Activated CD8-positive, alpha-beta memory T cell treated with anti-CD3 and anti-CD28 coated beads, Interleukin-2, amount 10 ng/mL, durations not matched to agents 7 days and 5 days (primary cell): ENCODE data around the gene MYG1. TPM values are rescaled to one million over a fixed set of nuclear protein-coding genes. Genes with fewer than 3 reads are reported as not detected.
"Not testable (repeated sequence)": the region's sequence is repeated elsewhere in the genome, so short reads cannot be mapped to it uniquely, and the experiment has no call there.

ENCODE experiments used
- ATAC-seq: fragments of 150-1000 bp; cut with Tn5 transposase; one replicate; pipeline ENCODE4 v1.10.0; 2021; ENCODE audit warnings: moderate library complexity
- CTCF ChIA-PET: fragments of 350-600 bp; sonication (Branson Sonifier 250); formaldehyde crosslinking; loops from one replicate; lab custom pipeline; 2021; ENCODE audit warnings: antibody characterized with exemption; lab: Charles Lee
- DNase-seq: peaks from one replicate; pipeline ENCODE4 v3.0.0-alpha.2; 2020
- H3K27ac Mint-ChIP-seq: one replicate; pipeline ENCODE4 v1.8.0; 2021; ENCODE audit warnings: mild to moderate bottlenecking, mixed read lengths
- H3K27me3 Mint-ChIP-seq: one replicate; pipeline ENCODE4 v1.8.0; 2021; ENCODE audit warnings: mixed read lengths
- H3K36me3 Mint-ChIP-seq: one replicate; pipeline ENCODE4 v1.8.0; 2021; ENCODE audit warnings: mild to moderate bottlenecking, mixed read lengths
- H3K4me1 Mint-ChIP-seq: one replicate; pipeline ENCODE4 v1.8.0; 2021; ENCODE audit warnings: mixed read lengths
- H3K4me3 Mint-ChIP-seq: one replicate; pipeline ENCODE4 v1.8.0; 2021; ENCODE audit warnings: mild to moderate bottlenecking, moderate library complexity, mixed read lengths
- H3K9me3 Mint-ChIP-seq: one replicate; pipeline ENCODE4 v1.8.0; 2022; ENCODE audit warnings: low read depth, mixed read lengths
- total RNA-seq, 2 experiments: library from RNA; stranded (reverse); gene quantifications; one replicate each; pipeline ENCODE4 v1.2.3, GENCODE V29; 2021

The MYG1 gene
- total RNA-seq, 2 experiments from 2014 or later = 51.7 to 65.5 TPM

GRCh38 chr12:53324113-53324778 is 24.8 kb downstream of the MYG1 start:
- Mint-ChIP-seq H3K4me3 (peak overlapping the region; percentile 90), H3K27ac (peak overlapping the region; percentile 97), H3K27me3 (peaks cover 13% of the 10 kb centered on the region), H3K4me1 (peaks cover 37% of the 10 kb centered on the region), H3K9me3 (no peaks in the 10 kb centered on the region), H3K36me3 (peaks cover 3% of the 10 kb centered on the region)
- peak; percentile 28 for ATAC-seq
- DNase-seq = peak; percentile 83
- CTCF ChIA-PET = interaction anchor here (0.5 to 12.8 kb wide), 31 partner anchors 9 to 239 kb away, joined by 3 to 232 read pairs (median 6); partner anchors contain the start of genes ESPL1, ITGB7, MAP3K12 and MYG1

GRCh38 chr12:53324779-53325510 is 25.4 kb downstream of the MYG1 start:
- H3K36me3 Mint-ChIP-seq = peaks cover 2% of the 10 kb centered on the region
- H3K9me3 Mint-ChIP-seq = no peaks in the 10 kb centered on the region
- ATAC-seq (peak; percentile 70), DNase-seq (peak; percentile 95)
- peaks cover 13% of the 10 kb centered on the region for H3K27me3 Mint-ChIP-seq
- H3K27ac Mint-ChIP-seq = peak overlapping the region; percentile 97
- H3K4me3 Mint-ChIP-seq = peak overlapping the region; percentile 90
- H3K4me1 Mint-ChIP-seq = peaks cover 35% of the 10 kb centered on the region
- CTCF ChIA-PET = interaction anchor here (0.8 to 12.8 kb wide), 27 partner anchors 8 to 239 kb away, joined by 3 to 232 read pairs (median 6); partner anchors contain the start of genes ESPL1, ITGB7, MYG1 and PFDN5

GRCh38 chr12:53325511-53326061 is 26.1 kb downstream of the MYG1 start:
- H3K27ac Mint-ChIP-seq = peak overlapping the region; percentile 66
- no peaks in the 10 kb centered on the region for H3K36me3 Mint-ChIP-seq
- peaks cover 29% of the 10 kb centered on the region for H3K4me1 Mint-ChIP-seq
- CTCF ChIA-PET = interaction anchor here (0.8 to 12.8 kb wide), 23 partner anchors 8 to 223 kb away, joined by 3 to 232 read pairs (median 7); partner anchors contain the start of genes ESPL1, ITGB7, MYG1 and PFDN5
- H3K4me3 Mint-ChIP-seq = peak overlapping the region; percentile 90
- H3K9me3 Mint-ChIP-seq = no peaks in the 10 kb centered on the region
- ATAC-seq (no peak), DNase-seq (peak; percentile 49)
- peaks cover 17% of the 10 kb centered on the region for H3K27me3 Mint-ChIP-seq

GRCh38 chr12:53326460-53327185 is 27.1 kb downstream of the MYG1 start:
- ATAC-seq (no peak), DNase-seq (no peak)
- no peaks in the 10 kb centered on the region for H3K36me3 Mint-ChIP-seq
- no peak overlapping the region for H3K27ac Mint-ChIP-seq
- H3K27me3 Mint-ChIP-seq = peaks cover 18% of the 10 kb centered on the region
- no peaks in the 10 kb centered on the region for H3K9me3 Mint-ChIP-seq
- H3K4me3 Mint-ChIP-seq = peak overlapping the region; percentile 90
- peaks cover 19% of the 10 kb centered on the region for H3K4me1 Mint-ChIP-seq
- CTCF ChIA-PET = interaction anchor here (1.1 to 12.8 kb wide), 12 partner anchors 9 to 214 kb away, joined by 3 to 232 read pairs (median 7); partner anchors contain the start of gene SP1

- peak overlapping the region; percentile 18 for H3K4me3 Mint-ChIP-seq
- H3K27ac Mint-ChIP-seq = no peak overlapping the region
- ATAC-seq (no peak), DNase-seq (no peak)
- no peaks in the 10 kb centered on the region for H3K36me3 Mint-ChIP-seq
- H3K27me3 Mint-ChIP-seq = peaks cover 26% of the 10 kb centered on the region
- H3K9me3 Mint-ChIP-seq = no peaks in the 10 kb centered on the region
- CTCF ChIA-PET = interaction anchor here (0.6 to 12.8 kb wide), 13 partner anchors 8 to 215 kb away, joined by 3 to 232 read pairs (median 6); partner anchors contain the start of gene SP1
- peaks cover 17% of the 10 kb centered on the region for H3K4me1 Mint-ChIP-seq
Observed at GRCh38 chr12:53327435-53328042, 28.0 kb downstream of the MYG1 start.

- H3K4me1 Mint-ChIP-seq = peaks cover 15% of the 10 kb centered on the region
- DNase-seq = no peak
- CTCF ChIA-PET = interaction anchor here (0.6 to 12.8 kb wide), 11 partner anchors 14 to 262 kb away, joined by 3 to 232 read pairs (median 7); partner anchors contain the start of gene SP1
- no peaks in the 10 kb centered on the region for H3K9me3 Mint-ChIP-seq
- no peak for ATAC-seq
- peaks cover 26% of the 10 kb centered on the region for H3K27me3 Mint-ChIP-seq
- H3K36me3 Mint-ChIP-seq = no peaks in the 10 kb centered on the region
- no peak overlapping the region for H3K4me3 Mint-ChIP-seq
- no peak overlapping the region for H3K27ac Mint-ChIP-seq
Observed at GRCh38 chr12:53328043-53328435, 28.5 kb downstream of the MYG1 start.

GRCh38 chr12:53330671-53331070 is 31.2 kb downstream of the MYG1 start:
- CTCF ChIA-PET = interaction anchor here (0.7 to 12.8 kb wide), 6 partner anchors 10 to 171 kb away, joined by 3 to 232 read pairs (median 5); partner anchors contain the start of genes AAAS and TARBP2
- no peak overlapping the region for H3K4me3 Mint-ChIP-seq
- DNase-seq (no peak), ATAC-seq (no peak)
- H3K4me1 Mint-ChIP-seq = peaks cover 6% of the 10 kb centered on the region
- no peak overlapping the region for H3K27ac Mint-ChIP-seq
- H3K27me3 Mint-ChIP-seq = peaks cover 33% of the 10 kb centered on the region
- H3K36me3 Mint-ChIP-seq = no peaks in the 10 kb centered on the region
- no peaks in the 10 kb centered on the region for H3K9me3 Mint-ChIP-seq

GRCh38 chr12:53332339-53332738 is 32.8 kb downstream of the MYG1 start:
- H3K36me3 Mint-ChIP-seq, ATAC-seq, DNase-seq, H3K9me3 Mint-ChIP-seq, H3K4me1 Mint-ChIP-seq, H3K27ac Mint-ChIP-seq, H3K4me3 Mint-ChIP-seq: not testable (repeated sequence)
- CTCF ChIA-PET = interaction anchor here (0.7 kb wide), 1 partner anchor 13 kb away, joined by 4 read pairs; no protein-coding TSS in a partner anchor
- H3K27me3 Mint-ChIP-seq = peaks cover 42% of the 10 kb centered on the region

GRCh38 chr12:53332744-53333143 is 33.2 kb downstream of the MYG1 start:
- Mint-ChIP-seq H3K27me3 (peaks cover 43% of the 10 kb centered on the region), H3K4me3 (no peak overlapping the region), H3K4me1 (peaks cover 3% of the 10 kb centered on the region), H3K9me3 (no peaks in the 10 kb centered on the region), H3K36me3 (no peaks in the 10 kb centered on the region), H3K27ac (no peak overlapping the region)
- DNase-seq (no peak), ATAC-seq (no peak)
- CTCF ChIA-PET = interaction anchor here (0.7 to 3.3 kb wide), 5 partner anchors 8 to 15 kb away, joined by 3 to 21 read pairs (median 4); no protein-coding TSS in a partner anchor

- Mint-ChIP-seq H3K9me3 (no peaks in the 10 kb centered on the region), H3K4me3 (no peak overlapping the region)
- ATAC-seq = no peak
Observed at GRCh38 chr12:53333289-53333688, 33.8 kb downstream of the MYG1 start.

GRCh38 chr12:53333845-53334244 is 34.4 kb downstream of the MYG1 start:
- H3K9me3 Mint-ChIP-seq = no peaks in the 10 kb centered on the region
- DNase-seq = no peak
- H3K4me3 Mint-ChIP-seq = no peak overlapping the region
- no peaks in the 10 kb centered on the region for H3K36me3 Mint-ChIP-seq
- no peak overlapping the region for H3K27ac Mint-ChIP-seq
- CTCF ChIA-PET = interaction anchor here (1.0 to 3.3 kb wide), 5 partner anchors 9 to 19 kb away, joined by 3 to 21 read pairs (median 7); no protein-coding TSS in a partner anchor
- H3K4me1 Mint-ChIP-seq = peaks cover 8% of the 10 kb centered on the region
- peaks cover 49% of the 10 kb centered on the region for H3K27me3 Mint-ChIP-seq
- no peak for ATAC-seq

More at GRCh38 chr12:53333289-53333688, 33.8 kb downstream of the MYG1 start:
- H3K27me3 Mint-ChIP-seq = peaks cover 47% of the 10 kb centered on the region
- H3K27ac Mint-ChIP-seq = no peak overlapping the region
- CTCF ChIA-PET = interaction anchor here (1.0 to 3.3 kb wide), 5 partner anchors 8 to 19 kb away, joined by 3 to 21 read pairs (median 7); no protein-coding TSS in a partner anchor
- peaks cover 6% of the 10 kb centered on the region for H3K4me1 Mint-ChIP-seq
- no peak for DNase-seq
- no peaks in the 10 kb centered on the region for H3K36me3 Mint-ChIP-seq

GRCh38 chr12:53334822-53335221 is 35.3 kb downstream of the MYG1 start:
- DNase-seq (no peak), ATAC-seq (no peak)
- H3K27me3 Mint-ChIP-seq = peaks cover 50% of the 10 kb centered on the region
- CTCF ChIA-PET = interaction anchor here (0.9 to 3.3 kb wide), 7 partner anchors 10 to 341 kb away, joined by 3 to 21 read pairs (median 7); partner anchors contain the start of genes AAAS and ATP5MC2
- H3K4me1 Mint-ChIP-seq = peaks cover 8% of the 10 kb centered on the region
- no peak overlapping the region for H3K27ac Mint-ChIP-seq
- no peak overlapping the region for H3K4me3 Mint-ChIP-seq
- H3K9me3 Mint-ChIP-seq = no peaks in the 10 kb centered on the region
- H3K36me3 Mint-ChIP-seq = no peaks in the 10 kb centered on the region
